PC-3 (cell line): ENCODE data around the gene CA6.

Experiments
- EZH2 ChIP-seq: fragments of 300-600 bp; sonication (generic); IDR thresholded peaks from one replicate; pipeline ENCODE4 v1.6.1; 2017; ENCODE audit warnings: antibody characterized with exemption, mild to moderate bottlenecking, low read length; ENCODE audit not compliant: unreplicated experiment
- EZH2phosphoT487 ChIP-seq: fragments of 300-600 bp; sonication (generic); IDR thresholded peaks from 2 replicates; pipeline ENCODE4 v1.6.1; 2018; ENCODE audit warnings: mild to moderate bottlenecking, antibody characterized with exemption, low read length, borderline replicate concordance
- TF ChIP-seq, protein P1 (sequence below): fragments of 300-600 bp; sonication (generic); conservative IDR thresholded peaks from 2 replicates; pipeline ENCODE4 v1.5.1; 2017; ENCODE audit warnings: antibody characterized with exemption, low read depth, mild to moderate bottlenecking, low read length

DNA sequence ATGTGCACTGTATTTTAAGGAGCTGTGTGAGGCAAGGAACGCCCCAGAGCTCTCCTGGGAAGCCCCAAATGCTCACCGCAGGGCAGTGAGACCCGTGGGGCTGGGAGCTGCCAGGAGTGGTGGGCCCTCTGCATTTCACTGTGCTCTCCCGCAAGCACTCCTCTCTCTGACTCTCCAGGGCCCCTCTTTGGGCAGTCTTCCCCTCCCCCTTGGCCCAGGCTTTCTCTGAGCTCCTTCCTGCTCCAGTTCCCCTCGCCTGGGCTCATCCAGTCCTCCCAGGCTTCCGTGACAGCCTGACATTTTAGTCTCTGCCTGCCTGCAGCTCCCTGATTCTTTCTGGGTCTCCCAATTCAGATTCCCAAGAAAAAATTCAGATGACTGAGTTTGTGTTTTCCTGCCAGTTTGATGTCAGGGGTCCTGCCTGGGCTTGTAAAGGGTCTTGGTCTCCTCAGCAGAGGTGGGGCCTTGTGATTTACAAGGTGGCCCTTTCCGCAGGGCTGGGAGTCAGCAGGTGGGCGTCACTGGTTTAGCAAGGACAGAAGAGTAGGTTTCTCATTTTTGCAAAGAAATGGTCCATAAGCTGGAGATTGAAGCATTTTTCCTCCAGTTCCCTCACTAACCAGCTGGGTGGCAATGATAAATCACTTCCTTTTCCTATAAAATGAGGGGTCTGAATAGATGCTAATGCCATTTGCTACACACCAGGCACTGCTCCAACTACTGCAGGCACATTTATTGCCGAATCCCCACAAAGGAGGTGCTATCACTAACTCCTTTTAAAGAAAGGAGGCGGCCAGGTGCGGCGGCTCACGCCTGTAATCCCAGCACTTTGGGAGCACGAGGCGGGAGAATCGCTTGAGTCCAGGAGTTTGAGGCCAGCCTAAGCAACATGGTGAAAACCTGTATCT, 1.9 kb upstream of the CA6 start:
- TF ChIP-seq, protein P1, sequence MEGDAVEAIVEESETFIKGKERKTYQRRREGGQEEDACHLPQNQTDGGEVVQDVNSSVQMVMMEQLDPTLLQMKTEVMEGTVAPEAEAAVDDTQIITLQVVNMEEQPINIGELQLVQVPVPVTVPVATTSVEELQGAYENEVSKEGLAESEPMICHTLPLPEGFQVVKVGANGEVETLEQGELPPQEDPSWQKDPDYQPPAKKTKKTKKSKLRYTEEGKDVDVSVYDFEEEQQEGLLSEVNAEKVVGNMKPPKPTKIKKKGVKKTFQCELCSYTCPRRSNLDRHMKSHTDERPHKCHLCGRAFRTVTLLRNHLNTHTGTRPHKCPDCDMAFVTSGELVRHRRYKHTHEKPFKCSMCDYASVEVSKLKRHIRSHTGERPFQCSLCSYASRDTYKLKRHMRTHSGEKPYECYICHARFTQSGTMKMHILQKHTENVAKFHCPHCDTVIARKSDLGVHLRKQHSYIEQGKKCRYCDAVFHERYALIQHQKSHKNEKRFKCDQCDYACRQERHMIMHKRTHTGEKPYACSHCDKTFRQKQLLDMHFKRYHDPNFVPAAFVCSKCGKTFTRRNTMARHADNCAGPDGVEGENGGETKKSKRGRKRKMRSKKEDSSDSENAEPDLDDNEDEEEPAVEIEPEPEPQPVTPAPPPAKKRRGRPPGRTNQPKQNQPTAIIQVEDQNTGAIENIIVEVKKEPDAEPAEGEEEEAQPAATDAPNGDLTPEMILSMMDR = no peak
- TF ChIP-seq EZH2phosphoT487 = no peak
- TF ChIP-seq EZH2 = no peak
